ENCODE data around the gene SLC25A1.

The SLC25A1 gene

DNA sequence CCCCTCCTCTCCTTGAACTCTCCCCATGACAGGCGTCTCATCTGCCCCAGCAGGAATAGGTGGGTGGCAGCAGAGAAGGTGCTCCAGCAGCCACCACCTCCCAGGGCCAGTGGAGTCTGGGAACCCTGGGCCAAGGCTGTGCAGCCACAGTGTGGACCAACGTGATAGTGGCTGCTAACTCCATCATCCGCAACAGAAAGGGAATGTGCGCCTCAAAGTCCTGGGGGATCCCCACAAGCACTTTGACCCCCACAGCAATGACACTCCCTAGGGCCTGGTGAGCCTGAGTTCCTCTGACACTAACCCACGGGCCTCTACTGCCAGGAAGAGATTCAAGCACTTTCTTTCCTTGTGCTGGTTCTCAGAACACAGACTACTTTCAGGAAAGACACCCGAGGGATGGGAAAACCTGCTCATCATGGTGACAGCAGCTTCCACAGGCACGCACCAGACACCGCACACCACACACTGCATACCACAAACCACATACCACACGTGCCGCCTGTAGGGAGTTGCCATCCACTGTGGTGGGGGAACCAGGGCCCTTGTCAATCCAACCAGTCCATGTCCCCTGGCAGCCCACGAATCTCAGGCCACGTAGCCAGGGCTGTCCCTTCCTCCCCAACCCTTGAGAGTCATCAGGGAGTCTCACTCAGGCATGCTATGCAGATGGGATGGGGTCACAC is 3.4 kb upstream of the SLC25A1 start:
- no peak for DNase-seq (ENCODE audit: low read depth in 2 of 2, low spot score in 1 of 2)

DNA sequence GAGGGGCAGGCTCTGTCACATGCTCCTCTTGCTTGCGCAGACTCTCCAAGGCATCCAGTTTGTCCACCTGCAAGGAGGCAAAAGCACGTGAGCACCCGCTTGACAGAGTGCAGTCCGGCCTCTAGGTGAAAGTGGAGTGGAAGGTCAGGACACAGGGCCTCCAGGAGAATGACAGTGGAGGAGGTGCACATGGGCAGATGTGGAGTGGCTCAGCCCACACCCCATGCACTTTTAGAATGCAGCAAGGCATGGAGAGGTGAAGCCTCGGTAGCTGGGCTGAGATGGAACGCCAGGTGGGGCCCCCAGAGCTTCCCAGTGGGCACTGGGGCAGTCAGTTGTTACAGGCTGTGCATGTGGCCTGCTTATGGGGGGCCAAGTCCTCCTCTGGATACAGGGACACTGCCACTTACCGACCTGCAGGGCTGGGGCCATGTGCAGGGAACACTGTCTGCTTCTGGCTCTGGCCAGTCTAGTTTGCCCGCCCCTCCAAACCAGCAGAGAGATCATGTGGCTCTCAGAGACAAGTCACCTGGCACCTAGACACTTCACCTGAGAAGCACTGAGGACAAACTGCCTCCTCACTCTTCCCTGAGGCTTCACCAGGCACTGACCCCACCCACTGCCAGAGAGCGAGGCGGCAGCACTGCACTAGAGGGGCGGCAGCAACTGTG is 2.3 kb upstream of the SLC25A1 start:
- no peak for DNase-seq (ENCODE audit: low read depth in 2 of 2, low spot score in 1 of 2)

GRCh38 chr22:19180234-19180633 is 1.7 kb upstream of the SLC25A1 start:
- no peak for DNase-seq (ENCODE audit: low read depth in 2 of 2, low spot score in 1 of 2)

DNA sequence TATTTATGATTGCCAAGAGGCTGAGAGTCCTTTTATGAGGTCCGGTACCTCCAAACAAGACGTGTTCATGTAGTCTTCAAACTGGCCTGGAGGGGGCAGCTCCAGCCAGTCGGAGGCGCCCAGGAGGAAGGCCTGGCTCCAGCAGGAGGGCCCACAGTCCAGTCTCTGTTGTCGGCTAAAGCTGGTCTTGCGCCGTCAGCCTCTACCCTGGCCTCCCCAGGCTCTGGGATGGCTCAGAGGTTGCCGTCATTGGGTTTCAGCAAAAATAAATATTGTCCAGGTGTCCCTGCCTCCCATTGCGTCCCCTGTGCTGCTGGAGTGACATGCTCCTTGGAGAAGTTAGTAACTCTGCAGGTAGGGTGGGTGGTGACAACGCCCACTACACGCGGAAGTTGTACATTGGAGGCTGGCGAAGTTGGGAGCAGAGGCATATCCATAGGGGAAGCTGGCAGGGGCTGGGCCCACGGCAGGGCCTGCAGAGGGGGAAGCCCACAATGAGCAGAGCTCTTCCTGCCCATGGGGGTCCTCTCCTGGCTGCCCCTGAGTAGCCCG is 1.0 kb upstream of the SLC25A1 start:
- DNase-seq (ENCODE audit: low read depth in 2 of 2, low spot score in 1 of 2), result no peak

- no peak for DNase-seq (ENCODE audit: low read depth in 2 of 2, low spot score in 1 of 2)
Observed at GRCh38 chr22:19178065-19178656, 375 bp downstream of the SLC25A1 start.

- DNase-seq (ENCODE audit: low read depth in 2 of 2, low spot score in 1 of 2), result no peak
Observed at GRCh38 chr22:19177164-19178064, 1.1 kb downstream of the SLC25A1 start.

DNA sequence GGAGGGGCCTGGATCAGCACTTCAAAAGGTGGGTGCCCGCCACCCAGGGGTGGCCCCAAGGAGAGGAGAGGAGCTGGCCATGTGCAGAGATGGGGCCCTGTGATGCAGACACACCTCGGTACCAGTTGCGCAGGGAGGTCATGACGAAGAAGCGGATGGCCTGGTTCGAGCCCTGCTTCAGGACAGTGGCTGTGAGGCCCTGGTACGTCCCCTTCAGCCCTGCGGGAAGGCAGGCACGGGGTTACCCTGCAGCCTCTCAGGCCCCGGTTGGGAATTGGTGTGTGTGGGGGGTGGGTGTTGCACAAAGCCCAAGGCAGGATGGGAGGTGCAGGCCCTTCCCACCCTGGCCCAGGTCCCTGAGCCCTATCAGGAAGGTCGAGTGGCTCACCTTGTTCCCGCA is 1.8 kb downstream of the SLC25A1 start:
- DNase-seq (ENCODE audit: low read depth in 2 of 2, low spot score in 1 of 2), result no peak

GRCh38 chr22:19176175-19176643 is 2.3 kb downstream of the SLC25A1 start:
- no peak for DNase-seq (ENCODE audit: low read depth in 2 of 2, low spot score in 1 of 2)

DNA sequence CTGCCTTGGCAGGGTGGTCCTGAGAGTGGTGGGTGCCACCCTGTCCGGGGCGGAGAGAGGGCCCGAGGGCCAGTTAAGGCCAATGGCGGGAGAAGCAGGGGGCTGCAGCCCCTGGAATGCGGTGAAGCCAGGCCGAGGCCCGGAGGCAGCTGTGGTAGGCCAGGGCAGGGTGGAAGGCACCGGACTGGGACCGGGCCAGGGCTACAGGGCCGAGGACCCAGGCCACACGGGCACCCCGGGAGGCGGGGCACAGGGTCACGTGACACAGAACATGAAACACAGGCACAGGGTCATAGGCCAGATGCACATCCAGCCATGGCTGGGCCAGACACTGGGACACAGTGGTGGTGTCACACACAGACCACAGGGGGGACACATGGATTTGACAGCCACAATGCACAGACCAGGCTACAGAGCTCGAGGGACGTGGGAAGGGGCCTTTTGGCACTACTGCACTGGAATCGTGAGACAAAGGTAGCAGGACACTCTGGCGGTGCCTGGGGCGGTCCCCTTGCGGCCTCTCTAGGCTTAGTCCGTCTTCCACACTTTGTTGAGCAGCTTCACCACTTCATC is 2.8 kb downstream of the SLC25A1 start:
- no peak for DNase-seq (ENCODE audit: low read depth in 2 of 2, low spot score in 1 of 2)

DNA sequence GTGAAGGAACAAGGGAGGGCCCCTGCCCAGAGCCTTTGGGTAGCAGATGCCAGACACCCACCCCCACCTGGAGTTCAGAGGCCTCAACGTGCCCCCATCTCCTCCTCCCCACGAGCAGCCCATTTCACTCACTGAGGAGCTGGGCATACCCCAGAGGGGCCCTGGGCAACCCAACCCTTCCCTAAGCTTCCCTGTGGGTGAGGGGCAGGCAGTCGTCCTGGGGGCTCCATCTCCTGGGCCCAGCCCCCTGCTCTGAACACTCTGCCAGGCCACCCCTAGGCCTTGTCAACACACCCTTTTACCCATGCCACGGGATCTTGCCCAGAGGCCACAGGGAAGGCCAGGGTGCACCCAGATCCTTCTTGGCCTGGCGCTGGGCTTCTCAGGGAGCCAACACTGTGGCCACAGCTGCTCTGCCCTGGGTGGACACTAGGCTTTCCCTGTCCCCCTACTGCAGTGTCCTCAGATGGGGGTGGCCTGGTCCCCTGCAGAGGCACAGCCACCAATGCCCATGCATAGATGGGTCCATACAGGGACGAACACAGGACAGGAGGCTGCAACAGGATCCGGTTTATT is 3.4 kb downstream of the SLC25A1 start:
- no peak for DNase-seq (ENCODE audit: low read depth in 2 of 2, low spot score in 1 of 2)

- no peak for DNase-seq (ENCODE audit: low read depth in 2 of 2, low spot score in 1 of 2)
Observed at GRCh38 chr22:19174106-19175025, 4.2 kb downstream of the SLC25A1 start.

GRCh38 chr22:19173047-19174035 is 5.2 kb downstream of the SLC25A1 start:
- no peak for DNase-seq (ENCODE audit: low read depth in 2 of 2, low spot score in 1 of 2)

GRCh38 chr22:19172213-19173046 is 6.1 kb downstream of the SLC25A1 start:
- no peak for DNase-seq (ENCODE audit: low read depth in 2 of 2, low spot score in 1 of 2)

DNA sequence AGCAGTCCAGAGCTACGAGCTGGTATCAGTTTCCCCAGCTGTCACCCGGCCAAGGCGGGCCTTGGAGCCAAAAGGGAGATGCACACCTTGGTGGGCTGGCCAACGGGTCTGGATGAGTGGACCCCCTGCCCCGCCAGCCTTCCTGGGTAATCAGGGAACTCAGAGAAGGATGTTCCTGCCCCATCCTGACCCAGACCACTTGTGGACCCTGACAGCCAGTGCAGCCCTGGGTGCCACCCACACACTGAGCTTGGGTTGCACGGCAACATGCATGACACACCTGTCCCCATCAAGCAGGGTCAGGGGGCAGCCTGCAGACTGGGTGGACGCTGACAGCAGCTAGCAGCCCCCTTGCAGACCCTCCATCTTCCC is 8.6 kb downstream of the SLC25A1 start:
- DNase-seq (ENCODE audit: low read depth in 2 of 2, low spot score in 1 of 2), result no peak

- no peak for DNase-seq (ENCODE audit: low read depth in 2 of 2, low spot score in 1 of 2)
Observed at GRCh38 chr22:19169002-19169946, 9.3 kb downstream of the SLC25A1 start.
